HG03066 (cell line): ENCODE results near the gene SUN5.

Experiments used
- ATAC-seq: cut with Tn5 transposase; IDR thresholded peaks from one replicate; pipeline ENCODE4 v1.9.1; 2021; ENCODE audit warnings: low read depth; ENCODE audit not compliant: unreplicated experiment

The SUN5 gene

GRCh38 chr20:32997431-32997830, 6.8 kb downstream of the SUN5 start:
- ATAC-seq, result no peak

- ATAC-seq, result no peak
Measured at GRCh38 chr20:32995802-32996201, 8.4 kb downstream of the SUN5 start.

- ATAC-seq, result no peak
Measured at GRCh38 chr20:32993496-32994050, 10.7 kb downstream of the SUN5 start.

- no peak for ATAC-seq
Measured at GRCh38 chr20:32991792-32992641, 12.2 kb downstream of the SUN5 start.

DNA sequence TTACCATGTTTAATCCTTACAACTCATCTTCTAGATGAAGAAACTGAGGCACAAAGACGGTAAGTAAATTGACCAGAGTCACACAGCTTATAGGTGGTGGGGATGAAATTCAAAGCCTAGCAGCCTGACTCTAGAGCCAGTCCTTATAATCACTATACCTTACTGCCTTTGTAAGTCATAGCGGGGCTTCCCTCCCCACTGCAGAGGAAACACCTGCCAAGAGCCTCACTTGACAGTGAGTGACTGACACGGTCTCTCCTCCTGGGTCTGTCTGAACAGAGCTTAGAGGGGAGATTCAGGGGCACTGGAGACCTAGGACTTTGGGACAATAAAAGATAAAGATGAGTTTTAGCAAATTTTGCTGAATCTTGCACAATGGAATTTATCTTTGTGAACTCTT, 12.8 kb downstream of the SUN5 start:
- ATAC-seq, result no peak

GRCh38 chr20:32990426-32990825, 13.8 kb downstream of the SUN5 start:
- ATAC-seq, result no peak

- ATAC-seq, result no peak
Measured at GRCh38 chr20:32989507-32990283, 14.5 kb downstream of the SUN5 start.

GRCh38 chr20:32988008-32988407, 16.2 kb downstream of the SUN5 start:
- ATAC-seq, result no peak

DNA sequence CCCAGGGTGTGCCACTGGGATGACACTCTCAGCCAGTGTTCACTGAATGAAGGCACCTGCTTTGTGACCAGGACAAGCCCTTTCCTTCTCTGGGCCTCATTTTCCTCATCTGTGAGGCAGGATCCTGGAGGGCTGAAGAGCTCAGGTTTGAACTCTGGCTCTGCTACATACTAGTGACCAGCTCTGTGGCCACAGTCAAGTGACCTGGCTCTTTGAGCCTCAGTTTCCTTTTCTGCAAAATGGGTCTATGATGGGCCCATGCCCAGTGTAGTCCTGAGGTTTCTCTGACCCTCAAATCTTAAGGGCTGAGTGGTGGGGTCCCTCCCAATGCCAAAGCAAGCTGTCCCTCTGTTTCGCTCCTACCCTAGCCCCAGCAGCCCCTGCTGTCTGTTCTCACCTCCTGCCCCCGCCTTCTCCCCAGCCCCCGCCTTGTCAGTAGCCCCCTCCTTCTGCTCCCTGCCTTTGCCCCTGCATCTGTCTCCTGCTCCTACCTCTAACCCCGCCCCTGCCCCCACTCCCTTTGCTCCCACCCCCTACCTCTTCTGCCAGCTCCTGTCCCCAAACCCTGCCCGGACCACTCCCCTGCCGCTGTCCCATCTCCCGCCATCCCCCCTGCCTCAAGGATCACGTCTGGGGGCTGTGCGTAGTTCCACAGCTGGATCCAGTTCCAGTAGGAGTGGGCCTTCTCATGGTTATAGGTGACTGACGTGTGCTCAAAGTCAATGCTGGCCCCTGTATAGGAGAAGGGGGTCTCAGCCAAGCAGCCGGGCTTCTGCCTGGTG, 17.0 kb downstream of the SUN5 start:
- no peak for ATAC-seq

DNA sequence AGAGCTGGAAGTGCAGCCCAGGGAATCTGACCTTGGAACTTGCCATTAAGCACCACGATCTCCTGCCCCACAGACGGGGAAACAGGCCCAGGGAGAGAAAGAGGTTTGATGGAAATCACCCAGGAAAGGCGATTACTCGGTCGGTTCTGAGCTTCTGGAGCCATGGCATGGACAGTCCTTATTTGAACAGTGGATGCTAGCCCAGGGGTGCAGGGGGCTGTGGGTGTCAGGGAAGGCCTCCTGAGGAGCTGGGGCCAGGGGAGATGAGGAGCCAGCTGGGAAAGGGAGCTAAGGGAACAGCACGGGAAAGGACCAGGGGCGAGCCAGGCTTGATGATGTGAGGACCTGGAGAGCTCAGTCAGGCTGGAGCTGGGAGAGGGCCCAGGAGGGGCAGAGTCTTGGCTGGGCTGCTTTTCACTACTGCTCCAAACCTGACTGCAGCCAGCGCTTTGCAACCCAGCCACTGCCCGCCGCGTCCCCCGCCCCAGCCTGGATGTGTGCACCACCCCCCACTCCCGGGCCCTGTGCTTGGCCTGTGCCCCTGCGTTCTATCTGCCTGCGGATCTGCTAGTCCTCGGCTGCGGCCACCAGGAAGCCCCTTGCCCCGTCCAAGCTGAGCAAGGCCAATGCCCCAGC, 17.8 kb downstream of the SUN5 start:
- no peak for ATAC-seq

DNA sequence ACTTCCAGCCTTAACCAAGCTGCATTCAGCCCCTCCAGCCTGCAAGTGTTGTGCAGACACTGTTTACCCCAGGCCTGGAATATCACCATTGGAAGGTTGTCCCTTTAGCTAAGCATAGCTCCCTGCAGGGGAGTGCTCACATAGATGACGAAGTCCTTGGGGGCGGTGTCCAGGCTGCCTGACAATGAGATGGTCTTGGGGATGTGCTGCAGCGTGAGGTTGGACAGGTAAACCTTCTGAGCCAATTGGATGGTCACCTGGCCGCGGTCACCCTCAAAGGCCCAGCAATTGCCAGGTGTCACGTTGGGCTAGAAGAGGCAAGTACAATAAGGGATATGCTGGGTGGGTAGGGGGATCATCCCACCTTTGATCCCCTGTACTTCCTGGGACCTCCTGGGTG, 18.6 kb downstream of the SUN5 start:
- ATAC-seq, result no peak

DNA sequence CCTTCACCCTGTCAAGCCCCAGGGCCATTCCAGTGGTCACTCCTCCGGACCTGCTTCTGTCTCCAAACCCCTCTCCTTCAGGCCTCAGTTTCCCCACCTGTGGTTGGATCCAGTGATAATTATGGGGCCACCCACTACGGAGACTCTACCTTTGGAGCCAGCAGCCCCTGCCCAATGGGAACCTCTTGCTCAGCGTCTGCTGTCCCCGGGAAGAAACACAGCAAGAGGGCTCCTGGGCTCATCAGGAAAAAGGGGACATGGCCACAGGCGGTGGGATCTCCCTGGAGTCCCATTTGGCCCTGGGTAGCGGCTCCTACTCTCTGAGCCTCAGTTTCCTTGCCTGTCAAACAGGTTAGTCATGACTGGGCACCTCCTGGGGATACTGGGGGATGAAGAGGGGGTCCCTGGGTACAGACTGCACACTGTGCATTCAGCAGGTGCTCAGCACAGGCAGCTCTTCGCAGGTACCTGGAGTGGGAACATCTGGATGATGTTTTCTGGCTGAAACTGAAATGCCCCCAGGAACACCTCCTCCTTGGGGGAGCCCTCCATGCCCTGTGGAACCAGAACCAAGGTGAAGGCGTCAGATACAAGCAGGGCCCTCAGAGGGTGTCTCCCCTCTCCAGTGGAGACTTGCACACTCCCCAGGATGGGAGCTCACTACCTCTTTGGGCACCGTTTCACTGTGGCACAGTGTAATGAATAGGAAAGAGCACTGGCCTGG, 19.4 kb downstream of the SUN5 start:
- ATAC-seq, result no peak

GRCh38 chr20:32984196-32984595, 20.0 kb downstream of the SUN5 start:
- no peak for ATAC-seq

DNA sequence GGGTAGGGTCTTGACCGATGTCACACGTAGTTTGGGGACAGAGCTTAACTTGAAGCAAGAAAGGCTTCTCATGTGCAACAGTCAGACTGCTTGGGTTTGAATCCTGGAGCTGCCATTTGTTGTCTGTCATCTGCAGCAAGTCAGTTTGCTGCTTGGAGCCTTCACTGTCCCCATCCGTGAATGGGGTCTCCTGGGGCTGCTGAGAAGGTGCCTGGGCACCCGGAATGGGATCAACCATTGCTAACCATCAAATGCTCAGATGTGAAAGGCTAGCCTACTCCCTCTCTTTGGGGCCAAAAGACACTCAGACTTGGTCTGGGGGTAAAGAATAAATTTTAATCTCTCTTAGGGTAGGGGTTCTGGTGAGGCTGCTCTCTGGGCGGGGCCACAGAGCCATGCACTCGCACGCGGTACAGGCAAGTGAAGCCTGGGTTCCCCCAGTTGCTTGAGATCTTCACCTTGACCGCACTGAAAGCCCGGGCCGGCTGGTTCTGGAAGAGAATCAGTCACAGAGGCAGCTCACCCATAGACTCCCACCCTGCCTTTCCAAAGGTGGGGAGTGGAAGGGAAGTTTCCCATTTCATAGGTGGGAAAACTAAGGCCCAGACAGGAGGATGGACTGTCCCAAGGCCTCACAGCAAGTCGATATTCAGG, 20.6 kb downstream of the SUN5 start:
- ATAC-seq, result no peak

DNA sequence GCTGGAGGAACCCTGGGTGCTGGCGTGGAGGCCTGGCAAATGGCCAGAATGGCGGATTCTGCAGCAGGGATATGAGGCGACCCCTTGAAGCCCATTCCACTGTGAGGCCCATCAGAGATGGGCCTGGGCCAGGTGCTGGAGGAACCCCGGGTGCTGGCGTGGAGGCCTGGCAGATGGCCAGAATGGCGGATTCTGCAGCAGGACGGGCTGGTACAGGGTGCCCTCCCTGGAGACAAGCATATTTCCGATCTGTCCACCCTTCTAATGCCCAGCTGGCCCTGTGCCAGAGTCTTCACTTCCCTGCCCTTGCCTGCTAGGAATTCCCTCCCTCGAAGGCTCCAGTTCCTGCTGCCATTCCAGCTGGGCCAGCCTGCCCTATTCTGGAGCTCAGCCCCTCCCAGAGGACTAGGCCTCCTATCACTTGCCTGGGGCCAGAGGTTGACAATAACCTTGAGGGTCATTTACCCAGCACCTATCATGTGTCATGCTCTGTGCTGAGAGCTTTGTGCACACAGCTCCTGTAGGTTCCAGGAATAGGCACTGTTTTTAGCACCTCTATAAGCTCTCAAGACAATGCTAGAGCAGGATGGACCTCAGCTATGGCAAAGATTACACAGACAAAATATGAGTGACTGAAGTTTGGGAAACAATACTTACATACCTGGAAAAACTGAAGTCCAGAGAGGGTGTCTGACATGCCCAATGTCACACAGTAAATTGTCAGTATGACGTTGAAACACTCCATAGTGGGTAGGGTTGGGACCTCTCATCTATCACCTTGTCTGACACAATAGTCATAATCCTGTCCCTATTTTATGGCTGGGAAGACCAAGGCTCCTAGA, 21.4 kb downstream of the SUN5 start:
- no peak for ATAC-seq

GRCh38 chr20:32980990-32981389, 23.2 kb downstream of the SUN5 start:
- ATAC-seq, result no peak

DNA sequence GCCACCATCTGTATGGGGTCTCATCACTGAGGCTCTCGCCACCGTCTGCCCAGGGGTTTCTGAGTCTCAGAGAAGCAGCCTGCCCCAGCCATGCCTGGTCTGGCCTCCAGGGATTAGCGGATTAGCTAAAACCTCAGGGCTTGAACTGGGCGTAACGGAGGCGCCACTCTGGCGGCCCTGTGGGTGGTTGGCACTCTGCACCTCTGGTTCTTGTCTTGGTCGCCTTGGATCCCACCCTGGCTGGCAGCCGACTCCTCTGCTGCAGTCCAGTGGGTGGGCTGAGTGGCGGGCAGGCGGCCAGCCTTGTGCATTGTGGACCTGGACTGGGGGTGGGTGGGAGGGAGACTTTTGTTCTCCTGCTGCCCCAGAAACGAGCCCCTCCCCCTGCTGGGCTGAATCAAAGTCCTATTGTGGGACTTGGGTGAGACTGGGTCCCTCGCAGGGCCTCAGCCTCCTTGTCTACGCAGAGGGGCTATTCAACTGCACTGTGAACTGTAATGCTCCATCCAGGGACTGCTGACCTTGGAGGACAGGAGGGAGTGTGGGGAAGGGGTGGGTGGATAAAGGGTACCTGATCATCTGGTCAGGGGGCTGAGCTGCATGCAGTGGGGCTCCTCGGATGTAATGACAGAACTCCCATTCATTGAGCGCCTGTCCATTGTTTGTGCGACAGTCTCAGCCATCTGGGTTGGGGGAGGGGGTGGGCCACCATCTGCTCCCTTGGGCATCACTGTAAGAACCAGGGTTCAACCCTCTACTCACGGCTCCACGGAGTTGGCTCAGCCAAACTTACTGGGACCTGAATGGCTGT, 23.9 kb downstream of the SUN5 start:
- ATAC-seq, result no peak
